NCI-H2196 (cell line): ENCODE results near the gene CIAO3.

ENCODE experiments used
- DNase-seq: peaks from one replicate; lab custom pipeline; 2025; ENCODE audit not compliant: unreplicated experiment; lab: John Stamatoyannopoulos, UW

Gene CIAO3

DNA sequence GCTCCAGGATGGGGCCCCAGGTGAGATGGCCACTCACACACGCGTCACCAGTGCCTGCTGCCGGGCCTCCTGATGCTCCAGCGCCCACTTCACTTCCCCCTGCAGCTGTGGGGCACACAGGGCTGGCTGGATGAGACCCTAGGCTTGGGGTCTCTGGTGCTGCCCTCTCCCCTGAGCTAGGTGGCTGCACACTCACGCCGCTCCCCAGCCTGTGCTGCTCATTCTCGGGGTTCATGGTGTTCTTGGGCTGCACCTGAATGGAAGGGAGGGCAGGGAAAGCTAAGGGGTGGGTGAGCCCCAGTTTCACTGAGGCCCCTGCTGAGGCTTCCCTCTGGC lies 15.8 kb downstream of the CIAO3 start:
- no peak for DNase-seq

DNA sequence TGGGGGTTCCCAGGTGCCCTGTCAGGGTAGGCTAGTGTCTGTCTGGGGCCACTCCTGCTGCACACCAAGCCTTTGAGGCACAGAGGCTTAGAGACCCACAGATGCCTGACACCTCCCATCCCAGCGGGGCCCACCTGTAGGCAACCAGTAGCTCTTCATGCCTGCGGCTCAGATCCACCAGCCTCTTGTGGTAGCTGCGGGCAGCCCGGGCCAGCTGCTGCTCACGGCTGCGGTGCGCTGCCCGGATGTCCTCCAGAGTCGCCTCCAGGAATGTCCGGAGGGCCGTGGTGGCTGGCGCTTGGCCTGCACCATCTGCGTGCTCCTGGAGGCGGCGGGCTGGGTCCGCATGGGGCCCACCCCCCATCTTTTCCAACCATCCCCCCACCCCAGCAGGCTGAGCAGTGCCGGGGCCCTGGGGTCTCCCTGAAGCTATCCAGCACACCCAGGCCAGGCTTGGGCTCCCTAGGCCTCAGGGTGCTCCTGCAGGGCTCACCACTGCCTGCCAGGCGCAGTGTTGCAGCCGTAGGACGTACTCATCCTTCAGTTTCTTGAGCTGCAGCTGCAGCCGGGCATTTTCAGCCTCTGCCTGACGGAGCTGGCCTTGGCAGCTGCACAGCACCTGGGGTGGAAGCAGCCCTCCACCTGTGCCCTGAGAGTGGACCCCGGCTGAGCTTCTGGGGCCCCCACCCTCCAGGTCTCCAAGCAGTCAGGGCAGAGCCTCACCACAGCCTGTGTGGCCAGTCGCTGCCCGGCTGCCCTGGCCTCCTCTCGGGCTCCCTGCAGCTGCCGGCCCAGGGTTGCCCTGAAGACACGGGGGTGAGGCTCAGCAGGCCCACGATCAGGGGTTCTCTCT lies 16.4 kb downstream of the CIAO3 start:
- DNase-seq: no peak

DNA sequence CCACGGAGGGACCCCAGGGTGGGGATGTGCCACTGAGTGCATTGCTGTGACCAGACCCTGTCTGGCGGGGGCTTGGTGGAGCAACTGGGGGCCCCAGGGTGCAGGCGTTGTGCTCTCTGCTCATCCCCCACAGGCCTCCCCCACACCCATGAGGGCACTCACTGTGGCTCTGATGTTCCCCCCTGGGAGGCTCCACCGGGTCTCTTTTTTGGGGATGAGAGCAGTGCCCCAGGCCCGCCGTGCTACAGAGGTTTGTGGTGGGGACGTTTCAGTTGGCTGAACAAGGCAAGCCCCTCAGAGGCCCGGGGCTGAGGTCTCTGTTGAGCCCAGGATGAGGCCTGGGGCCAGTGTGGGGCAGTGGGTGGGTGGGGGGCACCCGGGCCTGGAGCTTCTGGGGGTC lies 17.1 kb downstream of the CIAO3 start:
- DNase-seq: no peak

GRCh38 chr16:722835-723633 lies 17.8 kb downstream of the CIAO3 start:
- DNase-seq: no peak

GRCh38 chr16:721765-722540 lies 18.8 kb downstream of the CIAO3 start:
- no peak for DNase-seq

DNA sequence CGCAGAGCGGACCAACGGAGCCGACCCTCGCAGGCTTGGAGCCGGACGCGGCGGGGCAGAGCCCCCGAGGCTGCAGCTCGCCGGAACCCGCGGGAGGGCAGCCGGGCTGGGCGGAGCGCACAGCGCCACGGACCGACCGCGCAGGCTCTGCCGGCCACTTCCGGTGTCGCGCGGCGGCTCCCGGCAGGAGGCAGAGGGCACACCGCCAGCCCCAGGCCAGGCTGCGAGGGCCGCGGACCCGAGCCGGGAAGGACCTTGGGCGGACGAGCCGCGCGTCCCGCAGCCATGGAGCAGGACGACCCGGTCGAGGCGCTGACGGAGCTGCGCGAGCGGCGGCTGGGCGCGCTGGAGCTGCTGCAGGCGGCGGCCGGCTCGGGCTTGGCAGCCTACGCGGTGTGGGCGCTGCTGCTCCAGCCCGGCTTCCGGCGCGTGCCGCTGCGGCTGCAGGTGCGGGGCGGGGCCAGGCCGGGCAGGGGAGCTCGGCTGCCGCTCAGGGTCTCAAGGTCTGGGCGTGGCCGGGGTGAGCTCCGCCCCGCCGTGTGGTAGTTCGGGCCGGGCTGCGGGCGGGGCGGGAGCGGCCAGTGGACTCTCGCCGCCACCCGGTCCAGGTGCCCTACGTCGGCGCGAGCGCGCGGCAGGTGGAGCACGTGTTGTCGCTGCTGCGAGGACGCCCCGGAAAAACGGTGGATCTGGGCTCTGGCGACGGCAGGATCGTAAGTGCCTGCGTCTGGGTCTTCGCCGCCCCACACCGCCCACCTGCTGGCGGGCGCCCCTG lies 19.6 kb downstream of the CIAO3 start, which contains the start of gene ANTKMT:
Gene ANTKMT (plus strand): TSS at position 157 of the 775 bp plus-strand sequence. CDS start 129 bp downstream, at position 286.
- DNase-seq: peak; percentile 97

- peak; percentile 75 for DNase-seq
Observed at GRCh38 chr16:720447-720989, 20.3 kb downstream of the CIAO3 start.

DNA sequence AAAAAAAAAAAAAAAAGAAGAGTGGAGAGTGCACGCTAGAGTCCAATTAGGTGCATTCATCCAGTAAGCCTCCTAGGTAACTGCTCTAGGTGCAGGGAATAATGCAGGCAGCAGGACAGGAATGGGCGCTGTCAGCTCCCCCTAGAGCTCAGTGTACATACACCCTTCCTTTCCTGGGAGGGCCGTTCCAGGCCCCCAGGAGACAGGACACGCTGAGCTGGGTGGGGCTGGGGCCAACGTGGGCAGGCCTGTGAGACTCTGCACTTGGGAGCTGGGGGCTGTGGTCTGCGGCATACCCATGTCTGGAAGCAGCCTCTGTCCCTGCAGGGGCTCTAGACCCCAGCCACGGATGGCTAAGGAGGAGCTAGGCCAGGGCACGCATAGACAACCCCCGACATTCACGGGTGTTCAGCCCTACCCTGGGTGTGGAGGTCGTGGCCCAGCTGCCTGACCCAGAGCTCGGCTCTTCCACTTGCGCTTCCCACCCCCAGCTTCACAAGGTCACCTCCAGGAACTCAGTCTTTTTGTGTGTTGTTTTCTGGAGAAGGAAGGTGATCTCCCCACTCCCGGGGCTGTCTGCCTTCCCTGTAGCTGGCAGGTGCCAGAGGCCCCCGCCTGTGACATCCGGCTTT lies 20.9 kb downstream of the CIAO3 start:
- peak; percentile 33 for DNase-seq

DNA sequence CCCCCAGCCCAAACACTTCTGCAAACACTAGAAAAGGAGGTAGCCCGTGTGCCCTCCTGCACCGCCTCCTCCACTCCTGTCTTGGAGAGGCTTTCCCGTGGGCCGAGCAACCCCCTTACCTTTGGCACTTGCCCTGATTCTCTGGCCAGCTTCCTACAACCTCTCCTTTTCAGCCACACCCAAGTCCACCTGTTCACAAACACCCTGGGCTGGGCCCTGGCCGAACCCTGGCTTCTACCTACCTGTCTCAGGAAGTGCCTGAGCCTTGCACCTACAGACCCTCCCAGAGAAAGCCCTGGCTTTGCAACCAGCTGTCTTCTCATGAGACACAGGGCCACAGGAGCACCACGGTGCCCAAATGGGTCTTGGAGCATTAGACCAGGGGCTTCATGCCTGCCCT lies 21.9 kb downstream of the CIAO3 start:
- no peak for DNase-seq

- no peak for DNase-seq
Observed at GRCh38 chr16:718389-718788, 22.4 kb downstream of the CIAO3 start.

DNA sequence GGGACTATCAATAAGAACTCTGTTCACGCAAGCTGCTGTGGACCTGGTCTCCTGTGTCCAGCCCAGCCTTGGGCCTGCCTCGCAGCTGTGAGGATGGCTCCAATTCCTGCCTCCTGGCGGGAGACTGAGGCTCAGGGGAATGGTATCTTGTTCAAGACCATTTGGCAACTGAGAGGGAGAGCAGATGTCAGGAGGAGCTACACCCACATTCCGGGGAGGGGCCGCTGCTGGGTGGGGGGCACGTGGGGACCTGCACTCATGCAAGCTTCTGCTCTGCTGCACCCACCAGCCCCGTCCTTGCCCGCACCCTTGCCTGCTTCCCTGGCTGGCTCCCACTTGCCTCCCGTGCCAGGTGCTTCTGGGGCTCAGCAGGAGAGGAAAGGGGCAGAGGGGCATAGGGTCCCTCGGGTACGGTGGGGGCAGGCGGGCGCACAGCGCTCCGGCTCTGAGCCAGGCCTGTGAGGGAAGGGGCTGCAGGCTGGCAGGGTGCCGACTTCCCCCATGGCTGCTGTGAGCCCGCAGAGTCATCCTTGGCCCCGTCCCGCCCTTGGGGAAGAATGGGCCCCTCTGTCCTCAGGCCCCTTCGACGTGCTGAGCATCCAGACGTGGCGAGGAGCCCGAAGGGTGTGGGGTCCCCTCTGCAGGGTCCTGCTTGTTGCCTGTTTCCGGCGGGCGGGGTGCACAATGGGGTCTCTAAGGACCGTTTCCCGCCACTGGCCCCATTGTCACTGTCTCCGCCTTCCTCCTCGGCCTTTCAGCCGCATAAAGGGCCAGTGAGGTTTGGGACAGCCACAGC lies 23.1 kb downstream of the CIAO3 start:
- DNase-seq: no peak

GRCh38 chr16:716768-717325 lies 23.9 kb downstream of the CIAO3 start:
- DNase-seq: no peak

DNA sequence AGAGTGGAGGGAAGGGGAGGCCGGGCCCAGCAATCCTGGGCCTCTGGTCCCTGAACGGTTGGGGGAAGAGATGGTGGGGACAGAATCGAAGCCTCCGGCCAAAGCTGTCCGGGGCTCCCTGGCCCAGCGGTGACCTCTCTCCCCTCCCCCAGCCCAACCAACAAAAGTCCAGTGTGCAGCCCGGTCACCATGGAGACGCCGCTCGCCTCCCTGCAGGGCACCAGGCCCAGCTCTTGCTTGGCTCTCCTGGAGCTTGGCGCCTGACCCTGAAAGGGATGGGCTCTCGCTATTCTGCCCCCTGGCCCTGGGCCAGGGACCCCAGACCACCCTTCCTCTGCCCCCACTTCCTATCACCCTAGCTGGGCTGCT lies 24.6 kb downstream of the CIAO3 start:
- peak; percentile 82 for DNase-seq

DNA sequence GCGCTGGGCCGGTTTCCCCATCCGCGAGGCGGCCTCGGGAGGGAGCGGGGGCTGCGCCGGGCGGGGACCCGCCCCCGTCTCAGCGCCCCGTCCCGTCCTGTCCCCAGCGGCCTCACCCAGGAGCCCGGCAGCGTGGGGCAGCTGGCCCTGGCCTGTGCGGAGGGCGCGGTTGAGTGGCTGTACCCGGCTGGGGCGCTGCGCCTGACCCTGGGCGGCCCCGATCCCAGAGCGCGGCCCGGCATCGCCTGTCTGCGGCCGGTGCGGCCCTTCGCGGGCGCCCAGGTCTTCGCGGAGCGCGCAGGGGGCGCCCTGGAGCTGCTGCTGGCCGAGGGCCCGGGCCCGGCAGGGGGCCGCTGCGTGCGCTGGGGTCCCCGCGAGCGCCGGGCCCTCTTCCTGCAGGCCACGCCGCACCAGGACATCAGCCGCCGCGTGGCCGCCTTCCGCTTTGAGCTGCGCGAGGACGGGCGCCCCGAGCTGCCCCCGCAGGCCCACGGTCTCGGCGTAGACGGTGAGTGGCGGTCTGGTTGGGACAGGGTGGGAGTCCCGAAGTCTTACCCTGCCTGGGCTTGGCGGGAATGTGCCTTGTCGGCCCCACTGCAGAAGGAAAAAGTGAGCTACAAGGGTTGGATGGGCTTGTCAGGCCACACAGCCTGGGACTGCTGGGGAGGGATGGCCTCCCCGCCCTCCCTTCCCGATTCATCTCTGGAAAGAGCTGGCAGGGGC lies 25.2 kb downstream of the CIAO3 start:
- DNase-seq: peak; percentile 38

- peak; percentile 94 for DNase-seq
Observed at GRCh38 chr16:714558-715476, 26.0 kb downstream of the CIAO3 start, which contains the start of gene METRN. Gene METRN (plus strand): TSS chr16:715118. CDS start chr16:715290, 172 bp downstream.

GRCh38 chr16:714079-714478 lies 26.7 kb downstream of the CIAO3 start:
- no peak for DNase-seq

DNA sequence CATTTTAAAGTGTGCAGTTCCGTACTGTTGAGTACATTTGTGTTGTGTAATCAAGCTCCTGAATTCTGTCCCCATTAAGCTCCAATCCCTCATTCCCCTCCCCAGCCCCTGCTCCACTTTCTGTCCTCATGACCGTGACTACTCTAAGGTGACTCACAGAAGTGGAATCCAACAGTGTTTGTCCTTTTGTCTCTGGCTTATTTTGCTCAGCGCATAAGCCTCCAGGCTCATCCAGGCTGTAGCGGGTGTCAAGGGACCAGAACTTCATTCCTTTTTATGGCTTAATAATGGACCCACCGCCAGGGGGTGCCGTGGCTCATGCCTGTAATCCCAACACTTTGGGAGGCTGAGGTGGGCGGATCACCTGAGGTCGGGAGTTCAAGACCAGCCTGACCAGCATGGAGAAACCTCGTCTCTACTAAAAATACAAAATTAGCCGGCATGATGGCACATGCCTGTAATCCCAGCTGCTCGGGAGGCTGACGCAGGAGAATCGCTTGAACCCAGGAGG lies 28.0 kb downstream of the CIAO3 start:
- DNase-seq: peak; percentile 62
